GM23338 (cell line): ENCODE data around the gene PCDHB10. TPM values are rescaled to one million over a fixed set of nuclear protein-coding genes. Genes with fewer than 3 reads are reported as not detected.
A peak's percentile ranks its signal among the peaks of the same experiment; 100 is the strongest.

ENCODE experiments used
- ATAC-seq: fragments of 200-7000 bp; cut with Tn5 transposase; 3 replicates; pipeline ENCODE4 v1.9.1; 2020
- DNase-seq: peaks from one replicate; pipeline ENCODE4 v3.0.0-alpha.2; 2015; ENCODE audit warnings: low spot score
- H2AFZ ChIP-seq: fragments of 200-600 bp; sonication (generic); 2 replicates; pipeline ENCODE4 v1.8.0; 2016; ENCODE audit warnings: antibody characterized with exemption, mild to moderate bottlenecking, moderate library complexity
- H3F3A ChIP-seq: fragments of 200-600 bp; sonication (generic); replicated peaks from 2 replicates; pipeline ENCODE4 v1.8.0; 2017; ENCODE audit warnings: antibody characterized with exemption, mixed run types, low read depth
- H3K27ac ChIP-seq: fragments of 200-600 bp; sonication (generic); 2 replicates; pipeline ENCODE4 v1.6.1; 2016; ENCODE audit warnings: low read depth
- H3K27me3 ChIP-seq: fragments of 200-600 bp; sonication (generic); 2 replicates; pipeline ENCODE4 v1.8.0; 2016; ENCODE audit warnings: mild to moderate bottlenecking, mixed run types, moderate library complexity; ENCODE audit not compliant: insufficient read depth
- H3K36me3 ChIP-seq: fragments of 200-600 bp; sonication (generic); 2 replicates; pipeline ENCODE4 v1.8.0; 2016; ENCODE audit warnings: mild to moderate bottlenecking; ENCODE audit not compliant: insufficient read depth
- H3K4me1 ChIP-seq: fragments of 200-600 bp; sonication (generic); 2 replicates; pipeline ENCODE4 v1.8.0; 2016; ENCODE audit warnings: mild to moderate bottlenecking, moderate library complexity; ENCODE audit not compliant: insufficient read depth
- H3K4me2 ChIP-seq: fragments of 200-600 bp; sonication (generic); 2 replicates; pipeline ENCODE4 v1.7.1; 2017; ENCODE audit warnings: mixed run types
- H3K4me3 ChIP-seq: fragments of 200-600 bp; sonication (generic); 2 replicates; pipeline ENCODE4 v1.6.1; 2016; ENCODE audit warnings: mixed run types
- H3K79me2 ChIP-seq: fragments of 200-600 bp; sonication (generic); replicated peaks from 2 replicates; pipeline ENCODE4 v1.8.0; 2017; ENCODE audit warnings: mild to moderate bottlenecking; ENCODE audit not compliant: insufficient read depth
- H3K9me2 ChIP-seq: fragments of 200-600 bp; sonication (generic); 2 replicates; pipeline ENCODE4 v1.8.0; 2017; ENCODE audit not compliant: insufficient read depth
- H4K20me1 ChIP-seq: fragments of 200-600 bp; sonication (generic); replicated peaks from 2 replicates; pipeline ENCODE4 v1.8.0; 2017; ENCODE audit warnings: mild to moderate bottlenecking; ENCODE audit not compliant: insufficient read depth
- H3K27ac Mint-ChIP-seq: 2 replicates; pipeline ENCODE4 v1.8.0; 2020; ENCODE audit warnings: inconsistent platforms, mild to moderate bottlenecking, moderate library complexity, mixed read lengths
- H3K27me3 Mint-ChIP-seq: 3 replicates; pipeline ENCODE4 v1.8.0; 2022; ENCODE audit warnings: low read depth, mild to moderate bottlenecking, moderate library complexity, mixed read lengths, inconsistent platforms; ENCODE audit not compliant: insufficient read depth, poor library complexity
- H3K36me3 Mint-ChIP-seq: 3 replicates; pipeline ENCODE4 v1.8.0; 2021; ENCODE audit warnings: low read depth, mild to moderate bottlenecking, inconsistent platforms, moderate library complexity, mixed read lengths
- H3K4me1 Mint-ChIP-seq: 3 replicates; pipeline ENCODE4 v1.8.0; 2020; ENCODE audit warnings: mild to moderate bottlenecking, inconsistent platforms, mixed read lengths
- H3K4me3 Mint-ChIP-seq: 3 replicates; pipeline ENCODE4 v1.8.0; 2021; ENCODE audit warnings: moderate library complexity, mild to moderate bottlenecking, inconsistent platforms, mixed read lengths
- H3K9me3 Mint-ChIP-seq: 3 replicates; pipeline ENCODE4 v1.8.0; 2020; ENCODE audit warnings: moderate library complexity, mild to moderate bottlenecking, inconsistent platforms, mixed read lengths
- POLR2AphosphoS5 ChIP-seq: IDR thresholded peaks from 2 replicates; pipeline ENCODE4 v1.6.1; 2016; ENCODE audit warnings: antibody characterized with exemption, low read depth
- REST ChIP-seq: IDR thresholded peaks from one replicate; pipeline ENCODE4 v1.6.1; 2018; ENCODE audit warnings: antibody characterized with exemption; ENCODE audit not compliant: unreplicated experiment
- ZNF462 ChIP-seq: fragments of 250-450 bp; sonication (Bioruptor Pico); IDR thresholded peaks from 2 replicates; pipeline ENCODE4 v1.5.0; 2020; ENCODE audit warnings: mild to moderate bottlenecking, moderate library complexity
- polyA plus RNA-seq: library from polyadenylated mRNA; unstranded; fragments of >200 nt; fragmentation: Nextera tagmentation; extraction: Ambion mirVana; gene quantifications from 2 replicates; pipeline ENCODE4 v1.2.1, GENCODE V29; 2016
- total RNA-seq: library from RNA; depleted of rRNA; stranded (reverse); fragments of >200 nt; shearing (Covaris generic); gene quantifications from 2 replicates; pipeline ENCODE4 v1.2.3, GENCODE V29; 2014
- TF ChIP-seq, protein P1 (sequence below), 2 experiments: fragments of 200-600 bp in 1 of 2; sonication (generic) in 1 of 2; conservative IDR thresholded peaks; 2 replicates each; pipeline versions ENCODE4 v1.5.1 to v1.6.1; 2016 to 2017; ENCODE audit warnings: antibody characterized with exemption in 2 of 2, low read depth in 2 of 2, mild to moderate bottlenecking in 2 of 2, moderate library complexity in 1 of 2

PCDHB10 gene
- total and polyA plus RNA-seq, 2 experiments from 2014 or later = 1.6 to 2.7 TPM

GRCh38 chr5:141196363-141196762 lies 4.2 kb downstream of the PCDHB10 start:
- Histone ChIP-seq H2AFZ (no peak overlapping the region), H3F3A (no peaks in the 10 kb centered on the region), H3K36me3 (no peaks in the 10 kb centered on the region; the same call in 1 of the 2 replicates), H3K27me3 (no peaks in the 10 kb centered on the region), H4K20me1 (no peaks in the 10 kb centered on the region), H3K27ac (no peak overlapping the region), H3K79me2 (no peaks in the 10 kb centered on the region), H3K4me2 (no peak overlapping the region), H3K4me1 (no peaks in the 10 kb centered on the region), H3K4me3 (no peak overlapping the region), H3K9me2 (no peaks in the 10 kb centered on the region)
- DNase-seq (no peak), ATAC-seq (no peak)
- peaks cover 7% of the 10 kb centered on the region; the same call in 1 of the 3 replicates for H3K4me1 Mint-ChIP-seq
- peaks cover 39% of the 10 kb centered on the region for H3K9me3 Mint-ChIP-seq
- peaks cover 22% of the 10 kb centered on the region for H3K36me3 Mint-ChIP-seq
- H3K4me3 Mint-ChIP-seq = no peak overlapping the region
- H3K27me3 Mint-ChIP-seq = peaks cover 4% of the 10 kb centered on the region
- H3K27ac Mint-ChIP-seq = no peak overlapping the region
- no peak for TF ChIP-seq POLR2AphosphoS5
- TF ChIP-seq ZNF462 = no peak

GRCh38 chr5:141199359-141200235 lies 7.4 kb downstream of the PCDHB10 start, which contains the start of gene PCDHB11:
TSS of gene PCDHB11 (plus strand) at chr5:141199627. CDS start at chr5:141199775, 148 bp downstream.
- Histone ChIP-seq H3K79me2 (no peaks in the 10 kb centered on the region), H3K4me3 (no peak within 1 kb of the TSS), H3K27me3 (no peaks in the 10 kb centered on the region), H3K27ac (no peak within 1 kb of the TSS), H3K36me3 (no peaks in the 10 kb centered on the region; the same call in 1 of the 2 replicates), H3K4me1 (no peaks in the 10 kb centered on the region), H3K9me2 (no peaks in the 10 kb centered on the region), H3K4me2 (no peak within 1 kb of the TSS), H3F3A (no peaks in the 10 kb centered on the region), H4K20me1 (no peaks in the 10 kb centered on the region), H2AFZ (peak within 1 kb of the TSS; percentile 67; the same call in 1 of the 2 replicates)
- TF ChIP-seq, protein P1, sequence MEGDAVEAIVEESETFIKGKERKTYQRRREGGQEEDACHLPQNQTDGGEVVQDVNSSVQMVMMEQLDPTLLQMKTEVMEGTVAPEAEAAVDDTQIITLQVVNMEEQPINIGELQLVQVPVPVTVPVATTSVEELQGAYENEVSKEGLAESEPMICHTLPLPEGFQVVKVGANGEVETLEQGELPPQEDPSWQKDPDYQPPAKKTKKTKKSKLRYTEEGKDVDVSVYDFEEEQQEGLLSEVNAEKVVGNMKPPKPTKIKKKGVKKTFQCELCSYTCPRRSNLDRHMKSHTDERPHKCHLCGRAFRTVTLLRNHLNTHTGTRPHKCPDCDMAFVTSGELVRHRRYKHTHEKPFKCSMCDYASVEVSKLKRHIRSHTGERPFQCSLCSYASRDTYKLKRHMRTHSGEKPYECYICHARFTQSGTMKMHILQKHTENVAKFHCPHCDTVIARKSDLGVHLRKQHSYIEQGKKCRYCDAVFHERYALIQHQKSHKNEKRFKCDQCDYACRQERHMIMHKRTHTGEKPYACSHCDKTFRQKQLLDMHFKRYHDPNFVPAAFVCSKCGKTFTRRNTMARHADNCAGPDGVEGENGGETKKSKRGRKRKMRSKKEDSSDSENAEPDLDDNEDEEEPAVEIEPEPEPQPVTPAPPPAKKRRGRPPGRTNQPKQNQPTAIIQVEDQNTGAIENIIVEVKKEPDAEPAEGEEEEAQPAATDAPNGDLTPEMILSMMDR (conservative IDR thresholded peaks at IDR 0.05; ENCODE audit: low read depth in 2 of 2) = peak; percentile 79 to 88
- no peak for TF ChIP-seq REST
- 0 out of 3 replicates have a peak, but pooled peaks cover 2% of the 10 kb centered on the region for H3K4me1 Mint-ChIP-seq
- H3K27ac Mint-ChIP-seq = peak within 1 kb of the TSS; percentile 53; the same call in 1 of the 2 replicates
- H3K4me3 Mint-ChIP-seq = peak within 1 kb of the TSS; percentile 18; the same call in 2 of the 3 replicates
- peaks cover 35% of the 10 kb centered on the region for H3K9me3 Mint-ChIP-seq
- peak; percentile 48; the same call in 2 of the 3 replicates for ATAC-seq
- DNase-seq = peak; percentile 72
- H3K36me3 Mint-ChIP-seq = peaks cover 15% of the 10 kb centered on the region
- H3K27me3 Mint-ChIP-seq = no peaks in the 10 kb centered on the region
